Gastrocnemius medialis (tissue), 4 donors: ENCODE results near the gene SPIRE1.

Experiments
- CTCF ChIP-seq, 5 experiments: fragments of 450-650 bp in 3 of 5; fragments of 200-600 bp in 2 of 5; sonication (generic) in 2 of 5; IDR thresholded peaks in 4 of 5; conservative IDR thresholded peaks in 1 of 5; 1 replicate in 4 of 5; 2 replicates in 1 of 5; pipeline ENCODE4 v1.5.1; 2016 to 2019; ENCODE audit warnings: antibody characterized with exemption in 5 of 5, mild to moderate bottlenecking in 3 of 5, moderate library complexity in 3 of 5
- POLR2A ChIP-seq, 2 donors: fragments of 450-650 bp; IDR thresholded peaks; one replicate each; pipeline ENCODE4 v1.6.1; 2017; ENCODE audit warnings: antibody characterized with exemption in 2 of 2, mild to moderate bottlenecking in 2 of 2, moderate library complexity in 2 of 2

GRCh38 chr18:12559319-12559718 lies 98.6 kb downstream of the SPIRE1 start:
- TF ChIP-seq CTCF (IDR thresholded peaks at IDR 0.05 in 4 of 5, conservative IDR thresholded peaks at IDR 0.05 in 1 of 5) (no peak), POLR2A (IDR thresholded peaks at IDR 0.05) (no peak)
